ENCODE results near the gene ANKLE1. TPM values are rescaled to one million over a fixed set of nuclear protein-coding genes. Genes with fewer than 3 reads are reported as not detected.

ANKLE1 gene
- total RNA-seq, 1 experiment from 2014 or later = 9.1 TPM

- Mint-ChIP-seq H3K9me3 (no peaks in the 10 kb centered on the region), H3K27me3 (ENCODE audit: low read depth) (peaks cover 6% of the 10 kb centered on the region), H3K27ac (no peak overlapping the region), H3K4me1 (peaks cover 3% of the 10 kb centered on the region; the same call in 1 of the 2 replicates), H3K4me3 (no peak overlapping the region), H3K36me3 (peaks cover 8% of the 10 kb centered on the region; the same call in 1 of the 2 replicates)
- POLR2A ChIA-PET = no interaction called here
- TF ChIP-seq FOXP4 (CRISPR knock-in tag; IDR thresholded peaks at IDR 0.05) = no peak
- no peak for TF ChIP-seq ZNF396 (CRISPR knock-in tag; IDR thresholded peaks at IDR 0.05; ENCODE audit: borderline replicate concordance)
- TF ChIP-seq ATF3 (CRISPR knock-in tag; conservative IDR thresholded peaks at IDR 0.05) = no peak
- no peak for TF ChIP-seq EMX1 (CRISPR knock-in tag; IDR thresholded peaks at IDR 0.05)
- TF ChIP-seq, protein P1, sequence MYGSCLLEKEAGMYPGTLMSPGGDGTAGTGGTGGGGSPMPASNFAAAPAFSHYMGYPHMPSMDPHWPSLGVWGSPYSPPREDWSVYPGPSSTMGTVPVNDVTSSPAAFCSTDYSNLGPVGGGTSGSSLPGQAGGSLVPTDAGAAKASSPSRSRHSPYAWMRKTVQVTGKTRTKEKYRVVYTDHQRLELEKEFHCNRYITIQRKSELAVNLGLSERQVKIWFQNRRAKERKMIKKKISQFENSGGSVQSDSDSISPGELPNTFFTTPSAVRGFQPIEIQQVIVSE (CRISPR knock-in tag; IDR thresholded peaks at IDR 0.05; ENCODE audit: borderline replicate concordance) = no peak
- no peak for TF ChIP-seq NR1H2 (CRISPR knock-in tag; IDR thresholded peaks at IDR 0.05)
- ATAC-seq (no peak), DNase-seq (ENCODE audit: low spot score) (no peak)
- CTCF ChIA-PET = interaction anchor here (5.3 kb wide), 1 partner anchor 25 kb away, joined by 29 read pairs; no protein-coding TSS in a partner anchor
Measured at GRCh38 chr19:17285415-17286135, 3.9 kb downstream of the ANKLE1 start.

DNA sequence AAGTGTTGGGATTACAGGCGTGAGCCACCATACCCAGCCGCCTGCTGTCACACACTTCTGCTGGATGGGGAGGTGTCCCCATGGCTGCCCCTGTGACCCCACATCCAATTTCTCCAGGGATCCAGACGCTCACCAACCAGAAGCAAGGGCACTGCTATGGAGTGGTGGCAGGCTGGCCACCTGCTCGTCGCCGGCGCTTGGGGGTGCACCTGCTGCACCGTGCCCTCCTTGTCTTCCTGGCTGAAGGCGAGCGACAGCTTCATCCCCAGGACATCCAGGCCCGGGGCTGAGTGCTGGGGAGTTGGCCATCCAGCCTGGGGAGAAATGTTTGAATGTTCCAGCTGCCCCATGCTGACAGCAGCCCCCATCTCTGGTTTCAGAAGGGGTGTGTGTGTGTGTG is 4.6 kb downstream of the ANKLE1 start:
- ChIA-PET CTCF (no interaction called here), POLR2A (no interaction called here)
- no peak for ATAC-seq

More for the DNA sequence above, 4.6 kb downstream of the ANKLE1 start:
- no peak for DNase-seq (ENCODE audit: low spot score)
- Mint-ChIP-seq H3K4me1 (peaks cover 3% of the 10 kb centered on the region; the same call in 1 of the 2 replicates), H3K36me3 (peaks cover 8% of the 10 kb centered on the region; the same call in 1 of the 2 replicates), H3K27ac (no peak overlapping the region), H3K9me3 (no peaks in the 10 kb centered on the region), H3K4me3 (no peak overlapping the region), H3K27me3 (ENCODE audit: low read depth) (peaks cover 3% of the 10 kb centered on the region)
- TF ChIP-seq ZSCAN18 (CRISPR knock-in tag; IDR thresholded peaks at IDR 0.05) (no peak), ZNF416 (CRISPR knock-in tag; IDR thresholded peaks at IDR 0.05) (no peak), TEAD4 (CRISPR knock-in tag; IDR thresholded peaks at IDR 0.05) (no peak), TEAD1 (CRISPR knock-in tag; IDR thresholded peaks at IDR 0.05) (no peak), ELF4 (CRISPR knock-in tag; IDR thresholded peaks at IDR 0.05; ENCODE audit: low read depth) (no peak), FOXP4 (CRISPR knock-in tag; IDR thresholded peaks at IDR 0.05) (no peak), ZNF263 (CRISPR knock-in tag; IDR thresholded peaks at IDR 0.05; ENCODE audit: low read depth) (no peak), HMGA2 (CRISPR knock-in tag; IDR thresholded peaks at IDR 0.05) (no peak), CBFB (CRISPR knock-in tag; IDR thresholded peaks at IDR 0.05; ENCODE audit: low read depth) (no peak), ZNF138 (CRISPR knock-in tag; conservative IDR thresholded peaks at IDR 0.05) (no peak)
- TF ChIP-seq, protein P2, sequence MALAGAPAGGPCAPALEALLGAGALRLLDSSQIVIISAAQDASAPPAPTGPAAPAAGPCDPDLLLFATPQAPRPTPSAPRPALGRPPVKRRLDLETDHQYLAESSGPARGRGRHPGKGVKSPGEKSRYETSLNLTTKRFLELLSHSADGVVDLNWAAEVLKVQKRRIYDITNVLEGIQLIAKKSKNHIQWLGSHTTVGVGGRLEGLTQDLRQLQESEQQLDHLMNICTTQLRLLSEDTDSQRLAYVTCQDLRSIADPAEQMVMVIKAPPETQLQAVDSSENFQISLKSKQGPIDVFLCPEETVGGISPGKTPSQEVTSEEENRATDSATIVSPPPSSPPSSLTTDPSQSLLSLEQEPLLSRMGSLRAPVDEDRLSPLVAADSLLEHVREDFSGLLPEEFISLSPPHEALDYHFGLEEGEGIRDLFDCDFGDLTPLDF (CRISPR knock-in tag; IDR thresholded peaks at IDR 0.05) = no peak
- TF ChIP-seq, protein P3, sequence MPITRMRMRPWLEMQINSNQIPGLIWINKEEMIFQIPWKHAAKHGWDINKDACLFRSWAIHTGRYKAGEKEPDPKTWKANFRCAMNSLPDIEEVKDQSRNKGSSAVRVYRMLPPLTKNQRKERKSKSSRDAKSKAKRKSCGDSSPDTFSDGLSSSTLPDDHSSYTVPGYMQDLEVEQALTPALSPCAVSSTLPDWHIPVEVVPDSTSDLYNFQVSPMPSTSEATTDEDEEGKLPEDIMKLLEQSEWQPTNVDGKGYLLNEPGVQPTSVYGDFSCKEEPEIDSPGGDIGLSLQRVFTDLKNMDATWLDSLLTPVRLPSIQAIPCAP (CRISPR knock-in tag; IDR thresholded peaks at IDR 0.05) = no peak
- TF ChIP-seq, protein P4, sequence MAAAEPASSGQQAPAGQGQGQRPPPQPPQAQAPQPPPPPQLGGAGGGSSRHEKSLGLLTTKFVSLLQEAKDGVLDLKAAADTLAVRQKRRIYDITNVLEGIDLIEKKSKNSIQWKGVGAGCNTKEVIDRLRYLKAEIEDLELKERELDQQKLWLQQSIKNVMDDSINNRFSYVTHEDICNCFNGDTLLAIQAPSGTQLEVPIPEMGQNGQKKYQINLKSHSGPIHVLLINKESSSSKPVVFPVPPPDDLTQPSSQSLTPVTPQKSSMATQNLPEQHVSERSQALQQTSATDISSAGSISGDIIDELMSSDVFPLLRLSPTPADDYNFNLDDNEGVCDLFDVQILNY (CRISPR knock-in tag; IDR thresholded peaks at IDR 0.05) = no peak
- TF ChIP-seq, protein P1 (CRISPR knock-in tag; IDR thresholded peaks at IDR 0.05; ENCODE audit: borderline replicate concordance) = no peak
- TF ChIP-seq, protein P5, sequence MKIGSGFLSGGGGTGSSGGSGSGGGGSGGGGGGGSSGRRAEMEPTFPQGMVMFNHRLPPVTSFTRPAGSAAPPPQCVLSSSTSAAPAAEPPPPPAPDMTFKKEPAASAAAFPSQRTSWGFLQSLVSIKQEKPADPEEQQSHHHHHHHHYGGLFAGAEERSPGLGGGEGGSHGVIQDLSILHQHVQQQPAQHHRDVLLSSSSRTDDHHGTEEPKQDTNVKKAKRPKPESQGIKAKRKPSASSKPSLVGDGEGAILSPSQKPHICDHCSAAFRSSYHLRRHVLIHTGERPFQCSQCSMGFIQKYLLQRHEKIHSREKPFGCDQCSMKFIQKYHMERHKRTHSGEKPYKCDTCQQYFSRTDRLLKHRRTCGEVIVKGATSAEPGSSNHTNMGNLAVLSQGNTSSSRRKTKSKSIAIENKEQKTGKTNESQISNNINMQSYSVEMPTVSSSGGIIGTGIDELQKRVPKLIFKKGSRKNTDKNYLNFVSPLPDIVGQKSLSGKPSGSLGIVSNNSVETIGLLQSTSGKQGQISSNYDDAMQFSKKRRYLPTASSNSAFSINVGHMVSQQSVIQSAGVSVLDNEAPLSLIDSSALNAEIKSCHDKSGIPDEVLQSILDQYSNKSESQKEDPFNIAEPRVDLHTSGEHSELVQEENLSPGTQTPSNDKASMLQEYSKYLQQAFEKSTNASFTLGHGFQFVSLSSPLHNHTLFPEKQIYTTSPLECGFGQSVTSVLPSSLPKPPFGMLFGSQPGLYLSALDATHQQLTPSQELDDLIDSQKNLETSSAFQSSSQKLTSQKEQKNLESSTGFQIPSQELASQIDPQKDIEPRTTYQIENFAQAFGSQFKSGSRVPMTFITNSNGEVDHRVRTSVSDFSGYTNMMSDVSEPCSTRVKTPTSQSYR (CRISPR knock-in tag; IDR thresholded peaks at IDR 0.05) = no peak

All from WTC11 (cell line).